Hepatocyte (in vitro differentiated cells): Measurements from ENCODE around the gene GPR155. TPM values are rescaled to one million over a fixed set of nuclear protein-coding genes. Genes with fewer than 3 reads are reported as not detected.
"Not testable (repeated sequence)": the region's sequence is repeated elsewhere in the genome, so short reads cannot be mapped to it uniquely, and the experiment has no call there.

Experiments
- DNase-seq: peaks from one replicate; pipeline ENCODE4 v3.0.0-alpha.2; 2016; ENCODE audit warnings: low spot score
- H2AFZ ChIP-seq: fragments of 200-600 bp; sonication (generic); 2 replicates; pipeline ENCODE4 v1.6.0; 2016; ENCODE audit warnings: antibody characterized with exemption, mild to moderate bottlenecking
- H3K27ac ChIP-seq: fragments of 200-600 bp; sonication (generic); 2 replicates; pipeline ENCODE4 v1.5.1; 2016; ENCODE audit warnings: mild to moderate bottlenecking
- H3K27me3 ChIP-seq: fragments of 200-600 bp; sonication (generic); 2 replicates; pipeline ENCODE4 v1.6.1; 2016
- H3K36me3 ChIP-seq: fragments of 200-600 bp; sonication (generic); replicated peaks from 2 replicates; pipeline ENCODE4 v1.5.1; 2016; ENCODE audit warnings: low read depth; ENCODE audit not compliant: insufficient read depth
- H3K4me1 ChIP-seq: fragments of 200-600 bp; sonication (generic); 2 replicates; pipeline ENCODE4 v1.5.1; 2016; ENCODE audit warnings: mild to moderate bottlenecking, moderate library complexity; ENCODE audit not compliant: insufficient read depth
- H3K4me2 ChIP-seq: fragments of 200-600 bp; sonication (generic); 2 replicates; pipeline ENCODE4 v1.6.0; 2016
- H3K4me3 ChIP-seq: fragments of 200-600 bp; sonication (generic); 2 replicates; pipeline ENCODE4 v1.5.1; 2016; ENCODE audit warnings: mild to moderate bottlenecking
- H3K79me2 ChIP-seq: fragments of 200-600 bp; sonication (generic); 2 replicates; pipeline ENCODE4 v1.6.0; 2017; ENCODE audit warnings: mild to moderate bottlenecking
- H3K9me2 ChIP-seq: fragments of 200-600 bp; sonication (generic); replicated peaks from 2 replicates; pipeline ENCODE4 v1.6.0; 2017; ENCODE audit warnings: mild to moderate bottlenecking; ENCODE audit not compliant: insufficient read depth
- H3K9me3 ChIP-seq: fragments of 200-600 bp; sonication (generic); 2 replicates; pipeline ENCODE4 v1.5.1; 2016; ENCODE audit warnings: low read depth, mild to moderate bottlenecking
- H4K20me1 ChIP-seq: fragments of 200-600 bp; sonication (generic); 2 replicates; pipeline ENCODE4 v1.6.0; 2016; ENCODE audit warnings: mild to moderate bottlenecking; ENCODE audit not compliant: insufficient read depth, poor library complexity, severe bottlenecking
- CTCF ChIP-seq: fragments of 200-600 bp; sonication (generic); IDR thresholded peaks from 2 replicates; pipeline ENCODE4 v1.5.1; 2016; ENCODE audit warnings: antibody characterized with exemption, mild to moderate bottlenecking; ENCODE audit not compliant: poor library complexity
- EZH2 ChIP-seq: fragments of 200-600 bp; sonication (generic); IDR thresholded peaks from 2 replicates; pipeline ENCODE4 v1.6.1; 2016; ENCODE audit warnings: antibody characterized with exemption, mild to moderate bottlenecking, borderline replicate concordance
- EZH2phosphoT487 ChIP-seq: fragments of 200-600 bp; sonication (generic); IDR thresholded peaks from one replicate; pipeline ENCODE4 v1.6.1; 2018; ENCODE audit warnings: antibody characterized with exemption, mild to moderate bottlenecking, low read depth, moderate library complexity; ENCODE audit not compliant: unreplicated experiment, severe bottlenecking
- WGBS: methylation state at CpG from one replicate; pipeline ENCODE4 v1.1.6; 2016; ENCODE audit warnings: low lambda C conversion rate; ENCODE audit errors: missing lambda C conversion rate; 5-methylcytosine and 5-hydroxymethylcytosine counted together
- polyA plus RNA-seq: library from polyadenylated mRNA; unstranded; fragments of >200 nt; fragmentation: Nextera tagmentation; extraction: Ambion mirVana; gene quantifications from 2 replicates; pipeline ENCODE4 v1.2.1, GENCODE V29; 2016
- total RNA-seq: library from RNA; depleted of rRNA; stranded (reverse); fragments of >200 nt; gene quantifications from 2 replicates; pipeline ENCODE4 v1.2.3, GENCODE V29; 2014

Gene GPR155
- total and polyA plus RNA-seq, 2 experiments from 2014 or later: 26.1 to 30.0 TPM

GRCh38 chr2:174395969-174396630 lies 90.7 kb downstream of the GPR155 start:
- H3K27me3 ChIP-seq: no peaks in the 10 kb centered on the region
- H3K4me2 ChIP-seq: peak overlapping the region; percentile 84
- peaks cover 18% of the 10 kb centered on the region for H3K4me1 ChIP-seq
- TF ChIP-seq EZH2phosphoT487 (no peak), EZH2 (no peak), CTCF (no peak)
- peak overlapping the region; percentile 78 for H3K4me3 ChIP-seq
- H3K9me2 ChIP-seq: no peaks in the 10 kb centered on the region
- 10% methylated on average over 27 of the region's 27 CpGs for WGBS
- no peaks in the 10 kb centered on the region for H3K36me3 ChIP-seq
- DNase-seq: peak; percentile 50
- H3K79me2 ChIP-seq: peaks cover 42% of the 10 kb centered on the region
- H2AFZ ChIP-seq: peak overlapping the region; percentile 84
- H4K20me1 ChIP-seq: no peaks in the 10 kb centered on the region
- H3K9me3 ChIP-seq: no peaks in the 10 kb centered on the region
- peak overlapping the region; percentile 94 for H3K27ac ChIP-seq

DNA sequence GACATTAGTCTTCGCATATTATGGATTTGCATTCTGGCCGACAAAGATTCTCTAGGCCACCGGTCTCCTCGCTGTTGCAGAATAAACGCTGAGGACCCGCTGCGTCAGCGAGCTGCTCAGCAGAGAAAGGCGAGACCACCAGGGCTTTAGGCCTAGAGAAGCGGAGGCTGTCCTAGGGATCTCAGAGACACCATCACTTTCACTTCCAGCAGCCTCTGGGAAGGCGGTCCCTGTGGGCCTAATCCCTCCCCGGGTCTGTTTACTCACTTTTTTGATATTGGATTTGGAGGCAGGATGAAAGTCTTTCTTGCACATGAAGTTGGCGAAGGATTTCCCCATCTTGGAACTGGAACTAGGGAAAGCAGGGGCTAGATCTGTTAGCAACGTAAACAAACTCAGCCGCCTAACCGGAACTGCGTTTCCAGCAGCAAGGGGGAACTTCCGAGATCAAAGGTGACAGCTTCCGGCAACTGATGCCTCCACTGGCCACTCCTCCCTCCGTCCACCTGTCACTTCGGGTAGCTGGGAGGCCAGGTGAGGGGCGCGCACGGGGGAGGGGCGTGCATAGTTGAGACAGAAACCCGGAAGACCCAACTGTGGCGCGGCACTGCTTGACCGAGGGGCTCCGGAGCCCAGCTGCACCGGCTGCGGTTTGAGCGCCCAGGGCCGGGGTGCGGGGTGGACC lies 91.4 kb downstream of the GPR155 start, which contains the start of gene SCRN3:
Gene SCRN3, plus strand, starts transcription at position 447 of the 685 bp plus-strand sequence. CDS start 2,554 bp downstream, outside the sequence.
- no peaks in the 10 kb centered on the region for H3K9me2 ChIP-seq
- 2% methylated on average over 35 of the region's 35 CpGs for WGBS
- peak within 1 kb of the TSS; percentile 78 for H3K4me3 ChIP-seq
- H3K36me3 ChIP-seq: no peaks in the 10 kb centered on the region
- peak within 1 kb of the TSS; percentile 84 for H2AFZ ChIP-seq
- no peaks in the 10 kb centered on the region for H3K9me3 ChIP-seq
- no peak for TF ChIP-seq EZH2phosphoT487
- TF ChIP-seq CTCF: no peak
- TF ChIP-seq EZH2: no peak
- peak within 1 kb of the TSS; percentile 94 for H3K27ac ChIP-seq
- H3K27me3 ChIP-seq: no peaks in the 10 kb centered on the region
- H3K4me2 ChIP-seq: peak within 1 kb of the TSS; percentile 84
- no peaks in the 10 kb centered on the region for H4K20me1 ChIP-seq
- H3K79me2 ChIP-seq: peaks cover 49% of the 10 kb centered on the region
- peak; percentile 92 for DNase-seq
- H3K4me1 ChIP-seq: peaks cover 22% of the 10 kb centered on the region

DNA sequence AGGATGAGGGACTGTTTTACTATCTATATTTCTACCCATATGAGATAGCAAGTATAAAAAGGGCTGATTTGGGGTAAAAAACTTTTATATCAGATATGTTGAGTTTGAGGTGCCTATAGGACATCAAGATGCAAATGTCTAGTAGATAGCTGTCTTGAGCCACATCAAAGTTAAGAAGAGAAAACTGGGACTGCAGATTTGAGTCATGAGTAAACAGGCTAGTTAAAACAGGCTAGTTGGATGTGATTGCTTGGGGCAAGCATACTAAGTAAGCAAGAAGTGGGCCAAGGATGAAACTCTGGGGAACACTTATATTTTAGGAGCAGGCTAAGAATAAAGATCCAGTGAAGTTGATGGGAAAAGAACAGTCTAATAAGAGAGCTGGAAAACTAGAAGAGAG lies 94.1 kb downstream of the GPR155 start:
- Histone ChIP-seq H3K9me3 (no peaks in the 10 kb centered on the region), H4K20me1 (no peaks in the 10 kb centered on the region), H3K9me2 (no peaks in the 10 kb centered on the region), H2AFZ (no peak overlapping the region), H3K27me3 (no peaks in the 10 kb centered on the region), H3K36me3 (no peaks in the 10 kb centered on the region), H3K4me1 (peaks cover 22% of the 10 kb centered on the region), H3K79me2 (peaks cover 70% of the 10 kb centered on the region), H3K27ac (no peak overlapping the region), H3K4me3 (no peak overlapping the region), H3K4me2 (no peak overlapping the region)
- TF ChIP-seq EZH2 (no peak), EZH2phosphoT487 (no peak), CTCF (no peak)
- DNase-seq: no peak

GRCh38 chr2:174390303-174390702 lies 96.5 kb downstream of the GPR155 start:
- H3K27me3 ChIP-seq, H3K4me2 ChIP-seq, H4K20me1 ChIP-seq, H3K27ac ChIP-seq, H3K4me3 ChIP-seq, H2AFZ ChIP-seq, H3K9me2 ChIP-seq, H3K36me3 ChIP-seq, H3K9me3 ChIP-seq, DNase-seq: not testable (repeated sequence)
- Histone ChIP-seq H3K4me1 (peaks cover 22% of the 10 kb centered on the region), H3K79me2 (peaks cover 90% of the 10 kb centered on the region)
- WGBS: 100% methylated on average over 3 of the region's 3 CpGs
